Measurements from ENCODE around the gene SLC7A4.
"Not testable (repeated sequence)": the region's sequence is repeated elsewhere in the genome, so short reads cannot be mapped to it uniquely, and the experiment has no call there.

The SLC7A4 gene

DNA sequence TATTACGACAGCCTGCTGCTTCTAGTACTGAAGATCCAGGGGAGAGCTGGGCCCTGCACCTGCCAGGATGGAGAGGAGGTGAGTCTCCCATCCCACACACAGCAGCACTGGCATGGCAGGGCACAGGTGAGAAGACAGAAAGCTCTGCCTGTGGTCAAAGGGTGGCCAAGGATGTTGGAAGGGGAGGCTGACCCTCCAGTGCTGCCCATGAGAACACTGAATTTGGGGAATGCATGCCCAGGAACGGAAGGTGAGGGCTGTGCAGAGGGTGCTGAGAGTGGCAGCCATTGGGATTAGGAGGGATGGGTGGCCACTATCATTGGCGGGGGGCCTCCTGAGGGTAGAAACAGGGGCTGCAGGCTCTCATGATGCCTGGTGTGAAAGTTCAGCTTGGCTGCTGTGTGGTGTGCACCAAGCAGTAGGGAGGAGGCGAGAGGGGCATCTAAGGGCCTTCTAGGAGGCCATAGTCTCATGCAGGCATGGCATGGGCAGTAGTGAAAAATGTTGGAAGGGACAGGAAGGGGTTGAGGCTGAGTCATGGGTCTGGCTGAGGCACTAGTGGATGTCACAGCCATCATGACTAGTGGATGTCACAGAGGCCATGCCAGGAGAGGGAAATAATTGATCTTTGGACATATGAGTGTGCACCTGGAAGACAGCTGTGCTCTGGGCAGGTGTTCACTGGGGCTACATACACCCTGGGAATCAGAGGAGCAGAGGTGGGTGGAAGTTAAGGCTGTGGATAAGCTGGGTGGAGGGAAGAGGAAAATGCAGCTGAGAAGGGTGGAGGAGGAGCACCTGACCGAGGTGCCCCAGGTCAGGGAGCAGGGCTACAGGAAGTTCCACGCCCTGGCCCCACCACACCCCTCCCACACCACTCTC is 10.9 kb upstream of the SLC7A4 start:
- no peak for DNase-seq

DNA sequence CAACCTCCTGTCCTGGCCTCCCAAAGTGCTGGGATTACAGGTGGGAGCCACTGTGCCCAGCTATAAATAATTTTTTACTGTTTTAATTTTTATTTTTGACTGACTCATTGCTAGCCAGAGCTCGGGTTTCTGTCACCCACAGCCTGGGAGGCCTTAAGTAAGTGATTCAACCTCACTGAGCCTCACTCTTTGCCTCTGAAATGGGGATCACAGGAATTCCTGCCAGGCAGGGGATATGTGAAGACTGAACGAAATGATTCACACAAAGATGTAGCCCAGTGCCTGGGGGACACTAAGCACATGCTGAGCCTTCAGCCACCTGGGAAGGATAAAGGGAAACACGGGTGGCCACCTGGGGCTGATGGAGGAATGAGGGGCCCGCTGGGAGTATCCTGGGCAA is 9.6 kb upstream of the SLC7A4 start:
- no peak for DNase-seq

DNA sequence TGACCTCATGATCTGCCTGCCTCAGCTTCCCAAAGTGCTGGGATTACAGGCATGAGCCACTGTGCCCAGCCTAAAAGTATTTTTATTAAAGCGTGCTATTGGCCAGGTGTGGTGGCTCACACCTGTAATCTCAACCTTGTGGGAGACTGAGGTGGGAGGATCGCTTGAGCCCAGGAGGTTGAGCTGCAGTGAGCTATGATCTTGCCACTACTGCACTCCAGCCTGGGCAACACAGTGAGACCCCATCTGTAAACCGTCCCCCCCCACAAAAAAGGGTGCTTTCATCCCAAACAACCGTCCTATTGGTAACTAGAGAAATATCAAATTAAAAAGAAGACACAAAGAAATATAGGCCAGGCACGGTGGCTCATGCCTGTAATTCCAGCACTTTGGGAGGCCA is 6.8 kb upstream of the SLC7A4 start:
- not testable (repeated sequence) for DNase-seq

DNA sequence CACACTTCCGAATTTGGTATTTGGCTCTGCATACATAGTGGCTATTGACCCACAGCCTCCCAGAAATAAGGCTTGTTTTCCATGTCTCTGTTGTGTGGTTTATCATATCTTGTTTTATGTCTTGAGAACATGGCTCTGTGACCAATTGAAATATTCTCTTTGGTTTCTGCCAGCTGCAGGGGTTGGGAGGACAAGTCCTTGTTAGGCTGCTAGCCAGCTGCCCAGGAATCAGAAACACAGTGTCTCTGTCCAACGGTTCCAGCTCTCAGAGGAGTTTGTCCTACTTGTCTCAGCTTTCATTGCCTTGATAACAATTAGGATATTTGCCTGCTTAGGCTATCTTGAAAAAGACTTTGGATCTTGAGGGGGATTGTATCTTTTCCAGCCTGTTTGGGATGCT is 6.0 kb upstream of the SLC7A4 start:
- DNase-seq: no peak

DNA sequence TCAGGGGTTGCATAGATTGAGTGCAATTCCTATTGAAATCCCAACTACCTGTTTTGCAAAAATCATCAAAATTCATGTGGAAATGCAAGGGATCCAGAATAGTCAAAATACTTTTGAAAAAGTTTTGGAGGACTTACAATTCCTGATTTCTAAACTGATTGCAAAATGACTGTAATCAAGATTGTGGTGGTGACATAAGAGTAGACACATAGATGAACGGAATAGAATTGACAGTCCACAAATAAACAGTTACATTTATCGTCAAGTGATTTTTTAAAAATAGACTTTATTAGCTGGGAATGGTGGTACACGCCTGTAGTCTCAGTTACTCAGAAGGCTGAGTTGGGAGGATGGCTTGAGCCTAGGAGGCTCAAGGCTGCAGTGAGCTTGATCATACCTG is 2.6 kb upstream of the SLC7A4 start:
- DNase-seq: no peak

DNA sequence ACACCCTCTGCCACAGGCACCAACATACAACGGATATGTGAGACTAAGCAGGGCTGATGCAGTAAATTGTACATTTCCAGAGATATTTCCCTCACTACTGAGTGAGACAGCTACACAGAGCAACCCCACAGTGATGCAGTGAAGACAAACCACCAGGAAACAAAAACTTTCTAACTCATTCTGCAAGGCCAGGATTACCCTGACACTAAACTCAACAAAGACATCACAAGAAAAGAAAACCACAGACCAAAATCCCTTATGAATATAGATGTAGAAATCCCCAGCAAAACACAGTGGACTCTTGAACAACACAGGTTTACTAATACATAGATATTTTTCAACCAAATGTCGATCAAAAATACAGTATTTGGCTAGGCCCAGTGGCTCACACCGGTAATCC is 1.5 kb upstream of the SLC7A4 start:
- no peak for DNase-seq

DNA sequence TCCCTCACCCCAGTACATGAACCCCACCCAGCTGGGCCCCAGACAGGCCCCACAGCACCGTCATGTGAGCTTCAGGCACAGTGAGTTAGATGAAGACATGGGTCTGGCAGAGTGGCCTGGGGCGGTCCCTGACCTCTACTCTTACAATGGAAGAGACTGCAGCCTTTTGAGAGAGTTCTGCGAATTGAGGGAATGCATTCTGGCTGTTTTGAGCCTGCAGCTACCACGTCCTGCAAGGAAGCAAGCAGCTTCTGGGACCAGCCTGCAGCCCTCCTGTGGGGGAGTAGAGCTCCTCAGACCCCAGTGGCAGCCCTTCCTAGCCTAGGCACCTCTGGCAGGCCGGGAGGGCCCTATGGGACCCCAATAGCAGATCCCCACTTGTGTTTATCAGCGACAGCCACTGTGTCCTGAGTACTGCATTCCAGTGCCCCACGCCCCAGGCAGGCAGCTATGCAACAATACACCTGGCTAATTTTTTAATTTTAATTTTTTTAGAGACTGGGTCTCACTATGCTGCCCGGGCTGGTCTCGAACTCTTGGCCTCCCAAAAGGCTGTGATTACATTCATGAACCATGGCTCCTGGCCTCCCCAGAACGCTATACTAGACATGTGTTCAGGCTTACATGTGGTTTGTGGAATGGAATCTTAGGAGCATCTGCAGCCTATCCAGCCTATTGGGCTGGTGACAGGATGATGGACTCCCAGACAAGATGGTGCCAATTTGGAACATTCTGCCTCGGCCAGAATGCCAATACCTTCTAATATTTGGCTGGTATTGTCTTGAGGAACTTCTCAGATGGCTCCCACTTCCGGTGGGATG is 717 bp upstream of the SLC7A4 start:
- no peak for DNase-seq

DNA sequence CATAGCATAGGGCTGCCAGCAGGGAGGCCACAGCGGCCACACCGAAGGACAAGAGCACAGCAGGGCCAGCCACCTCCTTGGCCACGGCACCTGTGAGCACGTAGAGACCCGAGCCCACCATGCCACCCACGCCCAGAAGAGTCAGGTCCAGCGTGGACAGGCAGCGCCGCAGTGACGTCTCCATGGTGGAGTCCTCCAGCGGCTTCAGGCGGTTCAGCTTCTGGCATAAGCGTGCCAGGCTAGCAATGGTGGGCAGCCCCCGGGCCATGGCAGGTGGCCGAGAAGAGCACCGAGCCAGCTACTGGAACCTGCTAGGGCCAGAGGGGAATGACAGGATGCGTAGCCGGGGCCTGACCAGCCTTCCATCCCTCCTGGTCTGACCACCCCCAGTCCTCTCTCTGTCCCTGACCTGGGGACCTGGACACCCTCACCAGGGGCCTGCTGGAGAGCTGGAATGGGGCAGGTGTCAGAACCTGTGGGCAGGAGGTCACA is 770 bp downstream of the SLC7A4 start:
- no peak for DNase-seq

DNA sequence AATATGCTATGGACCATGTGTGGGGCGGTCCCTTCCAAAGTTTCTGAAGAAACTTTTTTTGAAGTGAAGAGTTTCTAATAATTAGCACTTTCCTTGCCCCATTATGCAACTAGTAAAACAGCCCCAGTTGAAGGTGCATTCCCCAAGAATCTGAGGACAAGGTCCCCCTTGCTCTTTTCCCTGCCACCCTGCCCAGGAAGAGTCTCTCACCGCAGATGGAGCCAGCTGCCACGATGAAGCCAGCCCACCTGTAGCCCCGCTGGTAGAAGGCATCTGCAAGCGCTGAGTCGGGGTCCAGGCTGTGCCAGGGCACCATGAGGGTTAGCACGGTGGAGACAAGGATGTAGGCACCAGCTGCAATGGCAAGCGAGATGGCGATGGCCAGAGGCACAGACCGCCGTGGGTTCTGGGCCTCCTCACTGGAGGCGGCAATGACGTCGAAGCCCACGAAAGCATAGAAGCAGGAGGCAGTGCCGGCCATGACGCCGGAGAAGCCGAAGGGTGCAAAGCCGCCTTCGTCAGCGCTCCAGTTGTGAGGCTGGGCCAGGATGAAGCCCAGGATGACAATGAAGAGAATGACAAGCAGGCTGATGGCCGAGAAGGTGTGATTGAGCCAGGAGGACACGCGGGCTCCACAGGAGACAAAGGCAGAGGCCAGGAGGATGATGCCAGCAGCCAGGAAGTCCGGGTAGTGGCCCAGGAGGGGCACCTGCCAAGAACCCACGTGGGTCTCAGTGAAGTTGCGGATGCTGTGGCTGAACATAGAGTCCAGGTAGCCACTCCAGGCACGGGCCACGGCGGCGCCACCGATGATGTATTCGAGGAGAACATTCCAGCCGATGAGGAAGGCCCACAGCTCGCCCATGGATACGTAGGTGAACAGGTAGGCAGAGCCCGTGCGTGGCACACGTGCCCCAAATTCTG is 1.5 kb downstream of the SLC7A4 start:
- DNase-seq: no peak

DNA sequence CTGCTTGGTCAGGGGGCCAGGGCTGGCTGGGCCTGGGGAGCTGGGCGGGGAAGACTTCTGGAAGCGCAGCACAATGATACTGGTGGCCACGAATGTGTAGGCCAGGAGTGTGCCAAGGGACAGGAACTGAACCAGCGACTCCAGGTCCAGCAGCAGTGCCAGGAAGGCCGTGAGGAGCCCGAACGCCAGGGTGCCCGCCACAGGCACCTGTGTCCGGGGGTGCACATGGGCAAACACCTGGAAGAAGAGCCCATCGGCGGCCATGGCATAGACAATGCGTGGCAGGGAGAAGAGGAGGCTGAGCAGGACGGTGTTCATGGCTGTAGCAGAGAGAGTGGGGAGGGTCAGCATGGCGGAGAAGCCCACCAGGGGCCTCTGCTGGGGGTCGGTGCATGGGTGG is 2.3 kb downstream of the SLC7A4 start:
- DNase-seq: no peak

DNA sequence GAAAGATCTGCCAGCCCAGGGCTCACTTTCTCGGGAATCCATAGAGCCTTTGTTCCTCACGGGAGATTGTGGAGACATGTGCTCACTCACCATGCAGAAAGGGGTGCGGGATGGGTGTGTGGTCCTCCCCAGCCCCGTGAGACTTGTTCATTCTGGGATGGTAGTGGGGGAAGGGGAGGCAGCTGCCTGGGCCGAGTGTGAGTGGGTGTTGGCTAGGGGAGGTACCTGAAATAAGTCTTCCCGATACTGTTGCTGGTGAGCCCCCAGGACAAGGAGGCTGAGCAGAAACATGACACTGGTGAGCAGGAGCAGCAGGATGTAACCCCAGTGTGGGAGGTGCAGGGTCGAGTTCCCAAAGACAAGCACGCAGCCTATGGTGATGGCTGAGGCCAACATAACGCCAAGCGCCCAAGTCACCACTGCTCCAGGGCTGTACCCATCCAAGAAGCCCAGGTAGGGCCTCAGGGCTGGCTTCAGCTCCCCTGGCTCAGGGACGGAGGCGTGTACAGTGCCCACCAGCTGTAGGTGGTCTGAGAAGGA is 2.8 kb downstream of the SLC7A4 start:
- DNase-seq: no peak

DNA sequence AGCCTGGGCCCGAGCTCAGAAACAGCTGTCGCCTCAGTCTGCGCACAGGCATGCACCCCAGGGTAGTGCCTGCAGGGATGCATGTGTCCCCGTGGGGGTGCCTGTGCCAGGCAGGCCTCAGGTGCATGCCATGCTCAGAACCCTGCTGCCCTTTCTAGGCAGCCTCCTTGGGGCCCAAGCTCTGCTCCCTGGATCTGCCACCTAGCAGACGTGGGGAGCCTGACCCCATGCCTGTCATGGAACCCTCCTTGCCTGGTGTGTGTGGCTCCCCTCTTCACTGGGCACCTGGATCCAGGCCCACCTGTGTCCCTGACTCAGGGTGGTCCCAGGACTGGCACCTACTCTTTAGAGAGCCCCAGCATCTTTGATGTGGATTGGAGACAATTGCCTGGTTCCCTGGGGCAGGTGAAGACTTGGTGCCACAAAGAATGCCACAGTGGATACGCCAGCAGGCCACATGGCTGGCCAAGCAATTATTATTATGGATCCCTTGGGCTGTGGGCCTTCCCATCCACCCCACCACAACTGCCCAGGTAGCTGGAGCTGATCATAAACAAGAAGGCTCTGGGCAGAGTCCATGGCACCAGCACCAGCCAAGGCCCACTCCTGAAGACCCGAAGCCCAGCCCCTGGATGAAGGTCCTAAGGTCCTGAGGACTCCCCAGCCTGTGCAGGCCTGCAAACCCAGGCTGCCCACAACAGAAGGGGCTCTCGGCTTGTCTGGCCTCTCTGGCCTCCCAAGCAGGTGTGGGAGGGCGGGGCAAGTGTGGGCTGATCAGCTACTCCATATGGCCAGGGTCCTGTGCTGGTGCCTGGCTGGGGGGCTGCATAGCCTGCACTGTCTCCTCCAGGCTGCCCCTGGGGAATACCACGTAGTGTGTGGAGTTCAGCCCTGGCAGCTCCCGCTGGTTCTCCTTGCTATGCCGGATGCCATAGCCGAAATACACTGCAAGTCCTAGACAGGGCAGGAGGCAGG is 3.8 kb downstream of the SLC7A4 start:
- no peak for DNase-seq

DNA sequence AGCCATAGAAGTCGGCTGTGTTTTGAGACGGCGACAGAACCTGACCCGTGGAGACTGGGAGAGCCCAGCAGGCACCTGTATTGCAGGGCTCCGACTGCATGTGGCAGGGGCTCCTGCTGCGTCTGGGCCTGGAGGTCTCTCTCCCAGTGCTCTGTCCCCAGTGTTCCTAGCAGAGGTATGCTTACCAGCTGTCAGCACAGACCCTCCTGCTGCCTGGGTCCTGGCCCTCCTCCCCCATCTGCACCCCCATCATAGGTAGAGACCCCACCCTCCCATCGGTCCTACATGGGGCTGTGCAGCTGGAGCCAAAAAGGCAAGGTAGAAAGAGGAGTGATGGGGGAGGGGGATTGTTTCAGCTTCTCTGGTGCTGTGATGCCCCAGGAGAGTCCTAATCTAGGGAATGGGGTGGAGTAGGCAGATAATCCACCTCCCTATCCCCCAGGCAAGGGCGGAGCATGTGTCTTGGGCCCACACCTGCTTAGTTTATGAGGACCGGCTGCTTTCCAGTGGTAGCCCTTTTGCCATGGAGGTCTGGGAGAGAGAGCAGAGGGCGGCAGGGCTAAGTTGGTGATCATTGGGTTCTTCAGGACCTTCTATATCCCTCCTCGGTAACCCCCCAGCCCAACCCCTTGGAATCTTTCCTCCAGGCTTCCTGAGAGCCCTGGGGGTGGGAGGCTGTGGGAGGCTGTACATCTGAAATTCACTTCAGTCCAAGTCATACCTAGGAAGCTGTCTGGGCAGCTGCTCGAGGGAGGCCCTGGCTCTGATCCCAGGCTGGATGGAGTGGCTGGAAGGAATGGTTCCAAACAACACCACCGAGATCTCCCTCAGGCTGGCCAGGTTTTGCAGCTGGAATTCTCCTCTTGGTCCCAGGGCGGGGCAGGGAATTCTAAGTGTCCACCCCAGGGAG is 5.3 kb downstream of the SLC7A4 start:
- DNase-seq: no peak

DNA sequence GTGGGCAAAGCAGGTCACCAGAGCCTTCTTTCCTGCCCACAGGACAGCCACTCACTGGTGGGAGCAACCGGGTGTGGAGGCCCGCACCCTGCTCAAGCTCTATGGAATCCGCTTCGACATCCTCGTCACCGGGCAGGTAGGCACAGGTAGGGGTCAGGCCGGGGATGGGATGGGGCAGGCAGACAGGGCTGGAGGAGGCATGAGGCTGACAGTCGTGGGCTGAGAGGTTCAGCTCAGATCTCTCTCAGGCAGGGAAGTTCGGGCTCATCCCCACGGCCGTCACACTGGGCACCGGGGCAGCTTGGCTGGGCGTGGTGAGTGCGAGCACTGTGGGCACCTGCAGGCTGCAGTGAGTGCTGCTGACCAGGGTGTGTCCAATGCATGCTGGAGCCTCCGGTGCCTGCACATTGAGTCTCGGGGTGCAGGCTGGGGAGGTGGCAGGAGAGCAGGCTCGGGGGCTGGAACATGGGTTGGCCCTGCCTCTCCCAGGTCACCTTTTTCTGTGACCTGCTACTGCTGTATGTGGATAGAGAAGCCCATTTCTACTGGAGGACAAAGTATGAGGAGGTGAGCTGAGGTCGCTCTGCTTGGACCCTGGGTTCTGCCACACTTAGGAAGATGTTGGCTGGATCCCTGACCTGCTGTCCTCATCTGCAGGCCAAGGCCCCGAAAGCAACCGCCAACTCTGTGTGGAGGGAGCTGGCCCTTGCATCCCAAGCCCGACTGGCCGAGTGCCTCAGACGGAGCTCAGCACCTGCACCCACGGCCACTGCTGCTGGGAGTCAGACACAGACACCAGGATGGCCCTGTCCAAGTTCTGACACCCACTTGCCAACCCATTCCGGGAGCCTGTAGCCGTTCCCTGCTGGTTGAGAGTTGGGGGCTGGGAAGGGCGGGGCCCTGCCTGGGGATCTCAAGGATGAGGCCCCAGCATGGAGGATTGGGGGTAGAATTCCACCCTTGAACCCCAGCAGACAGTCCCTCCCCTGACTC is 6.3 kb downstream of the SLC7A4 start:
- no peak for DNase-seq

DNA sequence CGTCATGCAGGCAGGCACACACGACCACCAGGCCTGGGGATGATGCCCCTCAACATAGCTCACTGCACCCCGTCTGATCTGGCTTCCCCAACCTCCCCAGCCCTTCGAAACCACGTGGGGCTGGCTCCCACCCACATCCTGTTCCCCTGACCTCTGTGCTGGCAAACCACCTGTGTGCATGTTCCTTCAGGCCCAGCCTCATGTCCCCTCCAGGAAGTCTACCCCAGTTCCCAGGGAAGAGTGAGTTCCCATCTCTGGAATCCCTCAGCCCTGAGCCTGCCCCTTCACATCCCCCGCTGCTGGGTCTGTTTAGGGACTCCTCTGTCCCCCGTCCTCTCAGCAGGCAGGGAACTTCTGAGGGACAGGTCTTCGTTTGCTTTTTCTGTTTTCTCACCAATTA is 7.1 kb downstream of the SLC7A4 start:
- DNase-seq: no peak

DNA sequence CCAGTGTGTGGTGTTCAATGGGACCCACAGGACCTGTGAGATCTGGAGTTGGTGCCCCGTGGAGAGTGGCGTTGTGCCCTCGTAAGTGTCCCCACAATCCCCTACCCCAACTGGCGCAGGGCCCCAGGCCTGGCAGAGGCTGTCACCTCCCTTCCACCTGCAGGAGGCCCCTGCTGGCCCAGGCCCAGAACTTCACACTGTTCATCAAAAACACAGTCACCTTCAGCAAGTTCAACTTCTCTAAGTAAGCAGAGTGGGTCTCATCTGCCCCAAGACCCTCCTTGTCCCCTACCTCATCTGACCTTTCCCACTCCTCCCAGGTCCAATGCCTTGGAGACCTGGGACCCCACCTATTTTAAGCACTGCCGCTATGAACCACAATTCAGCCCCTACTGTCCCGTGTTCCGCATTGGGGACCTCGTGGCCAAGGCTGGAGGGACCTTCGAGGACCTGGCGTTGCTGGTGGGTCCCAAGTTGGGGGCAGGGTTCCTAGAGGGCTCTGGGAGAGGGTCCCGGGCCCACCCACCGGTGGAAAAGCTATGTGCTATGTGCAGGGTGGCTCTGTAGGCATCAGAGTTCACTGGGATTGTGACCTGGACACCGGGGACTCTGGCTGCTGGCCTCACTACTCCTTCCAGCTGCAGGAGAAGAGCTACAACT is 9.3 kb downstream of the SLC7A4 start:
- DNase-seq: no peak

DNA sequence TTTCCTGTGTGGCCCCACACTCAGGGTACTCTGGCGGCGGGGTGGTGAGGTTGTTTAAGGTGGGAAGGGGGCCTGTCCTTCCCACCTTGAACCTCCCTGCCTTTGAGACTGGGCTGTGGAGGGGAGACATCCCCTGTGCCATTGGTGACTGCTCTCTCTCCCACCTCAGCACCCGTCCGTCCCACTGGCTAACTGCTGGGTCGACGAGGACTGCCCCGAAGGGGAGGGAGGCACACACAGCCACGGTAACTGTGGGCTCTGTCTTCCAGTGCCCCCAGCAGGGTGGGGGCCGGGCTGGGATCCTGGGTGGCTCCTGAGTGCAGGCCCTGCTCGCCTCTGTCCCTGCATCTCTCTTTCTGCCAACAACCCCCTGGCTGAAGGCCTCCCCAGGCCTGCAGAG is 9.9 kb downstream of the SLC7A4 start:
- no peak for DNase-seq

DNA sequence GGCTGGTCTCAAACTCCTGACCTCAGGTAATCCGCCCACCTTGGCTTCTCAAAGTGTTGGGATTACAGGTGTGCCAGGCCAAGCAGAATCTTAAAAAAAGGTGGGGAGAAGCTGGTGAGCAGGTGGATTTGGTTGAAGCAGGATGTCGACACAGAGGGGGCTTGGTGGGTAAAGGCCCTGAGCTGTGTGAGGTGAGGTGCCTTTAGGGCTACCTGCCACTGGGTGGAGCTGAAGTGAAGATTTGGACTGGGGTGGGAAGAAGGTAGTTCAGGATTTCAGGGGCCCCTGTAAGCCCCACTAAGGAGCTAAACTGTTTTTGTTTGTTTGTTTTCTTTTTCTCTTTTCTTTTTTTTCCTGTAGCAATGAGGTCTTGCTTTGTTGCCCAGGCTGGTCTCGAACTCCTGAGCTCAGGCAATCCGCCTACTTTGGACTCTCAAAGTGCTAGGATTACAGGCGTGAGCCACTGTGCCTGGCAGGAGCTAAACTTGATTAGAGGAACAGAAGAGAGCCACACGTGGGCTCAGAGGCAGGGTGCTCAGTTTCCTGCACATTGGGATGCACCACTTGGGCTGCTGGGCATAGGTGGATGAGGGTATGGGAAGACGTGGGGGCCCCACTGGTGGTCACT is 11.4 kb downstream of the SLC7A4 start:
- DNase-seq: no peak

Measured in DMS79 (cell line).